HTERT RPE-1 (cell line): Measurements from ENCODE around the gene MYLK4.

Experiments used
- in situ Hi-C: fragments of 300-500 bp; cut with MboI; formaldehyde crosslinking; loops from 4 replicates; pipeline ENCODE4 v1.14.3; 2020; ENCODE audit warnings: low sequenced_read_pairs

MYLK4 gene

DNA sequence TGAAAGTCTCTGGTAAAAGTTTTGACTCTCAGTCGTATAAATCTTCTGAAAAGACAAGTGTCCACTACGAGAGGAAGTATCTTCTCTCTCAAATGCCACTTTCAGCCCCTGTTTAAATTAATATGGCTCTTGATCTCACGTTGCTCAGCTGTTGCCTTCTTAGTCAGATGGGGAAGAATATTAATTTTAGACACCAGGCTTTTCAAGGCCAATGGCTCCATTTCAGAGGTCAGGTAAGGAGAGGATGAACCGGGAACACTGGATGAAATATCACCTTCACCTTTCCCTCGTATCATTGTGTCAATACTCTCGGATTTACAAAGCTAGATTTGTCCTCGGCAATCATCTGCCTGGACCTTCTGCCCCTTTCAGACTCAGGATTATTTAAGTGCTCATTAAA lies at the start of gene MYLK4:
TSS of gene MYLK4 (minus strand) at position 91 of the 400 bp plus-strand sequence. CDS start 1,628 bp downstream, outside the sequence.
- in situ Hi-C loops: no loop called here

DNA sequence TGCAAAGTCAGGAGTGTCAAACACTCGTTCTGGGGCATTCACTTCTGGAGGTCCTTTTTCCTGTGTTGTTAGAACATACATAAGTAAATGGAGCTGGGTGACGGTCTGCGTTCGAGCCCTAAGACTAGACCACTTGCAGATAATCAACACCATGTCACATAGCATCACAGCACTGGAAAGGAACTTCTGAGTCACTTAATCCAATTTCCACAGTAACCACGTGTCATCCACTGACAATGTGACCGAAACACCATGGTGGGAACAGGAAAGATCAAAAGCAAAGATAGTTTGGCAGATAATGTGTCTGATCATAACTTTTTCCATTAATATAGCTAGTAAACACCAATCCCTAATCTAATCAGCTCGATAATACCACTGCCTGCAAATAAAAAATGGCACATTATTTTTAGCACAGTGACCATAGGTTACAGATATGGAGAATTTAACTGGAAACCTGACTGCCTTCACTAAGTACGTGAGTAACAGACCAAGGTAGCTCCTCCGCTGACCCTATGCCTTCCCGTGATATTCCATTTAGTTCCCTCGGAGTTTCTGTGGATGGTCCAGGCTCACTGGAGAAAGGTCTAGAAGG lies 49.3 kb upstream of the MYLK4 start:
- in situ Hi-C loops: no loop called here

DNA sequence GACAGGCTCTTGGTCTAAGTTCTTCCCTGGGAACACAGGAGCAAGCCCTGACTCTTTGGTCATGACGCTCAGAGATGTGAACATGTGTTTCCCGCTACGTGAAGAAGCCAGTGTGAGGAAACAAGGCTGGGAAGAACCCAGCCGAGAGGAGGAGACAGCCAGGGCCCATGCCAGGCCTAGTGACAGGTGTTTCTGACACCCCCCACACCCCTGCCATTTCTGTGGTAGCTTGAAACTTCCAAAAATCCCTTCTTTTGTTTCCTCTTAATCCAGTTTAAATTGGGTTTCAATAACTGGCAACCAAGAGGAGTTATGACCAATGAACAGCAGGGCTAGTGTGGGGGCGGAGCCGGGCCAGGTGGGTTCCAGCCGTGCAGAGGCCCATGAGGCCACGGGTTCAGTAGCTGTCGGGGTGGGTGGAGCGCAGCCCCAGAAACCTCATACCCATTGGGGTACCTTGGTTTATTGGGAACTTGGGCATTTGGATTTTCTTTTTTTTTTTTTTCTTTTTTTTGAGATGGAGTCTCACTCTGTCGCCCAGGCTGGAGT lies 47.9 kb upstream of the MYLK4 start:
- in situ Hi-C loops: no loop called here

DNA sequence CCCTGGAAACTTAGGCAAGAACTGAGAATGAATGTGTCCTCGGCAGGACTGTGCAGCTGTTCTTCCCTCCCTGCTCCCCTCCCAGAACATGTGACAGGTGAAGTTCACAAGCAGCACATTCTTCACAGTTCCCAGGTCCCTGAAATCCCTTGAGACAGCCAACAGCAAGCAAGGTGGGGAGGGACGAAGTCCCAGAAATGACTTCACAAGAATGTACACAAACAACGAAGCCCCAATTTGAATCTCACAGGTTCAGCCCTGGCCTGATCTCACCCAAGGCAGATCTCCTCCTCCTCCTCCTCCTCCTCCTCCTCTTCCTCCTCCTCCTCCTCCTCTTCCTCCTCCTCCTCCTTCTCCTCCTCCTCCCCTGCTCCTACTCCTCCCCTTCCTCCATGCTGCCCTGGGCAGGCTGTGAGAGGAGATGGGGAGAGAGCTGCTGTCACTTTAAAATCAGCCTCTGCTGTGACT lies 46.9 kb upstream of the MYLK4 start:
- in situ Hi-C loops: no loop called here

DNA sequence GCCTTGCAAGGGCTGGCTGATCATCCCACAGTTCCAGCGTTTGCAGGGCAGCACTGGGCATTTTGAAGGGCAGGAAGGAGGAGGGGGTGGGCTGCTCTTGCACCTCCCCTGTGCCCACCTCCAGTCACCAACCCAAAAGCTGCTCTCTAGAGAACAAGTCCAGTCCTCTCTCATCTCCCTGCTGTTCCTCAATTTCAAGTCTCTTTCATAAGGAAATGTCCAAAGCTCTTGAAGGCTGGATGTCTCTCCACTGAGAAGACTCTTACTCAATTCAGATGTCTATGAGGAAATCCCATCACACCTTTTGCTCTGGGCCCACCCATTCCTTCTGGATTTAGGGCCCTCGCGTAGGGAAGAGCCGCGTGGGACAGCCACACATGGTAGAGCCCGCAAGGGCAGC lies 46.1 kb upstream of the MYLK4 start:
- in situ Hi-C loops: no loop called here

DNA sequence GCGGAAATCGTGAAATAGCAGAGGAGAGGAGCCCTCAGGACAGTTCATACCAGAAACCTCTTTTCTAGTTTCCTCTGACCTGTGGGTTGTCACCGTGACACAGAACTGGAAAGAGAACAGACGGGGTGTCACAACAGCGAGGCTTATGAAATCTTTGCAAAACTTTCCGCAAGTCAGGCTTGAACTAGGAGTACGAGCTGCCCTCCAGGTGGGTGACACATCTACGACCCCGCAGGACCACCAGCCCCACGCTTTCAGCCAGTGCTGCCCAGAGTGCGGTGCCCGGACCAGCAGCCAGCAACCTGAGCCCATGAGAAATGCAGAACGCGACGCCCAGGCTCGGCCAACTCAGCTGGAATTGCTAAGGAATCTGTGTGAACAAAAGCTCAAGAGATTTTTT lies 45.2 kb upstream of the MYLK4 start:
- in situ Hi-C loops: no loop called here

DNA sequence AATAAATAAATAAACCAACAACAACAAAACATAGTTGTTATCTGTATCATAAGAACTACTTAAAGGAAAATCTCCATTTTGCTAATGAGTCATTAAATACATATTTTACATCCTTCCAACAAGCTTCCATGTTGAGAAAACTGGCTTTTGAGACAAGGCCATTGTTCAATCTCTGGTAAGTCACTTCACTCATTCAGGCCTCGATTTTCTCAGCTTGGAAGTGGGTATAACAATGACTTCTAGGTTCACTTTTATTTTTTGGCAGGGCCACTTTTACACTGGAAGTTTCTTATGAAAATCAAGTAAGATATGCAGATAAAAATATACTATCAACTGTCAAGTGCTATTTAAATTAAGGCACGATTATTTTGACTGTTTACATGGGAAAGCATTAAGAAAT lies 44.4 kb upstream of the MYLK4 start:
- in situ Hi-C loops: no loop called here

DNA sequence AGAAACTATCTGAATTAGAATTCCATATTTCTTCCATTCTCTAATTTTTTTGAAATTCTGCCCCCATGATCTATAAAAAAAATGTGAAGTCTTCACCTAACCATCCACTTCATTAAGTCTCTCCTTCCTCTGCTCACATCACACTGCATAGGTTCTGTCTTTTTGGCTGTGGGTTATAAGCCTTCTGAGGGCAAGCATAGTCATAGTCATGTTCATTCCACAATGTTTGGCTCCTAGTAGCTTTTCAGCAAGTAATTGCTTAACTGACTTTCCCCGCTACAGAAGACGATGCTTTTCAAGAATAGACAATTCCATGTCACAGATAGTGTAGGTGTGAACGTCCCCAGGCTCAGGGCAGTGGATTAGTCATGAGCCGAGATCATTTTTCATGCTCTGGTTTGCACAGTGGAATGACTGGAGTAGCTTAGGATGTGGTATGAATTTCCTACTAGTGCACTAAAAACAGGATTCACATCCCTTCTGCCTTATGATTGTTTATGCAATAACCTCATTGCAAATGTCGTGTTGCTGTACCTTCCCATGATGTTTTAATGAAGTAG lies 43.5 kb upstream of the MYLK4 start:
- in situ Hi-C loops: no loop called here

DNA sequence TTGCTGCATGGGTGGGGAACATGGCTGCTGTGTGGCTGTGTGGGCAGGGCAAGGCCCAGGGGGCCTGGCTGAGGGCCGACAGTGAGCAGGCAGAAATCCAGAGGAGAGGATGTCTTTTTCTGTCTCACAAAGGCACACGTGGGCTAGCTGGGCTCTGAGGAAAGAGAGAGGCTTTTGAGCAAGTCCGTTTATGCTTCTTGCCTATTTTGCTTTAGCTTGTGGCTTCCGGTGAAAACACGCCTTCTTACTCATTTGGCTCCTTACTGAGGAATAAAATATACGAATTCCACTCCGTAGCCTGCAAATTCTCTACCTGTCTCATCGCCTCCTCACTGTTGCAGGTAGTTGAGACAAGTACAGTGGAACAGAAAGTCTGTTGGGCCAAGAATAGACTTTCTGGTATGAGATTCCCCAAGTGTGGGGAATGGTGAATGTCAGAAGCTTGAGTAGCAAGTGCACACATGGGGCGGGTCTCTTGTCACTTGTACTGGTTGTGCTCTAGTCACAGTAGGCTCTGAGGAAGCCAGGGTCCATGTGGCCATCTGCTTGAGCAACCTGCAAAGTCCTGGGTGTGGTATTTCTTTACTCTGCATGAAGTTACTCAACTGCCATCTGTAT lies 42.9 kb upstream of the MYLK4 start:
- in situ Hi-C loops: no loop called here

DNA sequence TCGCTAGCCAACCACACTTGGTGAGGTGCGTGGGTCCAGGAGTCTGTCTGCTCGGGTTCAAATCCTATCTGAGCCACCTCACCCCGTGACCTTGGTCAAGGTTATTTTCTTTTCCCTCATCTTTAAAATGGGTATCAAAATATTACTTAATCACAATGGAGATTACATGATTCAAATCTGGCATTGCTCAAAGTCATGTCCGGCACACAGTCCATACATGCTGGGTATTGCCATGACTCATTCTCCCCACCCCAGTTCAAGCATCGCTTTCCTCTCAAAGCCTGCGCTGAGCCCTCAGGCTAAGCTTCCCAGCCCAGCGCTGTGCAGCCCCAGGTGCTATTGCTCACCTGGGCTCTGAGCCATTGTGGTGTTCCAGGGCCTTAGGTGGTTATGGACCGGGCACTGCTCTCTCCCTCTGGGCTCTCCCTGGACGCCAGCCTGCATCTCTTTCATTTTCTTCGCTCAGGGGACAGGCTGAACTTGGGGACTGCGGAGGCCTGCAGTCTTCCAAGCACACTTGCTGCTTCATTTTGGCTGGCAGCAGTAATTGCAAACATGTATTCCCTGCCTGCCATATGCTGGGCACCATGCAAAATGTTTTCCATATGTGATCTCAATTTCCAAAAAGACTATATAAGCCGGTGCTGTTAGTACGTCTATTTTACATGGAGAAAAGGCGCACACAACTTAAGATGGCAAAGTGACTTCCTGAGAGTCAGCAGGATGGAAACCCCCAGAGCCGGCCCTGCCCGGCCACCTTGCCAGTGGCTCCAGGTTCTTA lies 41.8 kb upstream of the MYLK4 start:
- in situ Hi-C loops: no loop called here

DNA sequence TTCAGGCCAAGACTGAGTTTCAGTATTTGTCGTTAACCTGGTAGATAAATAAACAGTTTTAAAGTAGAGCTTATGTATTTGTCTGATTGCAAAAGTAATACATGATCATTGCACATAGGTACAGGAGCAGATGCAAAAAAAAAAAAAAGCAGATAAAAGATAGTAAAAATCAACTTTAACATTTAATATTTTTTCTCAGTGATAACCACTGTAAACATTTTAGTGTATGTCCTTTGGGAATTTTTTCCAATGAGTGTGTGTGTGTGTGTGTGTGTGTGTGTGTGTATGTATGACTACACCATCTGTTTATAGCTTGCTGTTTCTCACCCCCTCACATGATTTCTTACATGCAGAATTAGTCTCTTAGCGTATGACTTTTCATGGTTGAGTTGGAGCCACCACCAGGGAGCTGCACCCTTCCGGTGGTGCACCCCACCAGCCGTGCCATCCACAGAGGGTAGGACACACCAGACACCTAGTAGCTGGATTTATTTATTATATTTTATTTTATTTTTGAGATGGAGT lies 40.8 kb upstream of the MYLK4 start:
- in situ Hi-C loops: no loop called here

DNA sequence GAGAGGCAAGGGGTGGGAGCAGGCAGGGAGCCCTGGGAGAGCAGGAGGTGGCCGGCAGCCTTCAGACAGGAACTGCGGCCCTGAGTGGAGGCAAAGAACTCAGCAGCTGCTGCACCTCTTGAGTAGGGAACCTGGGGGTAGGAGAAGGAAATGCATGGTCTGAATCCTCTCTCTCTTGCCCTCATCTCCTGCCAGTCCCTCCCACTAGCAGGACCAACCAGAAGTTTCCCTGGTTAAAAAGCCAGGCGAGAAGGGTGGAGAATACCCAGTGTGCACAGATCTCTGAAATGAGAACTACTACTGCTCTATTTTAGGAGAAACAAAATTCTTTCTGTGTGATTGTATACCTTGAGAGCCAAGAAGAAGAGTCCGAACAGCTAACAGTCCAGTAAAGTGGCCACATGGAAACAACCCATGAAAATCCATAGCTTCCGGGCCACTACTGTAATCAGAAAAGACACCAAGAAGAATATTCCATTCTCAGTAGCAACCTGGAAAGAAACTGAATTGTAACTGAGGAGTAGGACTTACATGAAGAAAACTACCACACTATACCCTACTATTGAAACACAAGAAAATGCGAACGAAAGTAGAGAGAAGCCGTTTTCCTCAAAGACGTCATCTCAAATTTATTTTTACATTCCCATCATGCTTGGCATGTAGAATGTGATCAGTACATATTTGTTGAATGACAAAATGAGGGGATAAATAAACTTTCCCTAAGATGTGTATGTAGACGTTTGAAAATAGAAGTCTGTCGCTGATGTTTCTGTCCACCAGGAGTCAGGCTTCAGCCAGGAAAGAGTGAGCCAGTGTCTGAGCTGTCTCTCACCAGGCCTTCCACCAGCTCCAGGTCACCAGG lies 40.1 kb upstream of the MYLK4 start:
- in situ Hi-C loops: no loop called here

DNA sequence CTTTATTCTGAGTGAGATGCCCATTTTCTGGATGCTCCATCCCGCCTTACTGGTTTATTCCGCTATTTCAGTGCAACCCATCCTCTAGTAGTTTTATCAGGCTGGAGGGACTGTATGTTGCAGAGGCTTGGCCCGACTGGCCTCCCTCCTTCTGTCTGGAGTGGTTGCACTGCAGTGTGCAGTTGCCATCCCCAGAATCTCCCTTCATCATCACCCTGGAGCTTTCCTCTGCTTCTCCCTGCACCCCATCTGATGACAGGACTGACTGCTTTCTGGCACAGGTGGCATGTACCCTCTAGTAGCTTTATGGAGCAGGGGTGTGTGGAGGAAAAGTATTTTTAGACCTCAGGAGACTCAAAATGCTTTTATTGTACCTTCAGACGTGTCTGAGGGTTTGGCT lies 35.5 kb upstream of the MYLK4 start:
- in situ Hi-C loops: no loop called here

DNA sequence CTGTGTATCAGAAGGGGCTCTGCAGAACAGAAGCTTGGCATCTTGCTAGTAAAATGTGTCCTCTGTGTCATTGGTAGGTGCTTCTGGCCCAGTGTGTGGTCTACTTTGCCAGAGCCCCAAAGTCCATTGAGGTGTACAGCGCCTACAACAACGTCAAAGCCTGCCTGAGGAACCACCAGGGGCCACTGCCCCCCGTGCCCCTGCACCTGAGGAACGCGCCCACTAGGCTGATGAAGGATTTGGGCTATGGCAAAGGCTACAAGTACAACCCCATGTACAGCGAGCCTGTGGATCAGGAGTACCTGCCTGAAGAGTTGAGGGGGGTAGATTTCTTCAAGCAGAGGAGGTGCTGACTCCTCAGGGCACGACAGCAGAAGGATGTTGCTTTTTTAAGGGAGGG lies 34.2 kb upstream of the MYLK4 start:
- in situ Hi-C loops: no loop called here

DNA sequence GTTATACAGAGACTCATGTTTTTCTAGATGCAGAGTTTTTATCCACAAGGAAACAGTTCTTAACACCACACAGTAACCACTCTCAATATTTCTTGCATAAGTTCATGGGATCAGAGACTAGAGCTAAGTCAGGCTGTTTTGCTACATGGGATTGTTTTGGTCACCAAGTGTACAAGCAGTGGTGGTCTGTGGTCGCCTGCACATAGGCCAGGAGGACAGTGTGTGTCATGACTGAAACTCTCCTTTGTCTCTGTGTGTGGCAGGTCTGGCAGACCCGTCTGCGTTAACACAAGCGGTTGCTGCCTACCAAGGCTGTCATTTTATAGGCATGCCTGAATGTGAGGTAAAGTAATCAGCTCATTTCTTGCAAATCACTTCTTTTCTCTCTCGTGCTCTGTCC lies 33.3 kb upstream of the MYLK4 start:
- in situ Hi-C loops: no loop called here

DNA sequence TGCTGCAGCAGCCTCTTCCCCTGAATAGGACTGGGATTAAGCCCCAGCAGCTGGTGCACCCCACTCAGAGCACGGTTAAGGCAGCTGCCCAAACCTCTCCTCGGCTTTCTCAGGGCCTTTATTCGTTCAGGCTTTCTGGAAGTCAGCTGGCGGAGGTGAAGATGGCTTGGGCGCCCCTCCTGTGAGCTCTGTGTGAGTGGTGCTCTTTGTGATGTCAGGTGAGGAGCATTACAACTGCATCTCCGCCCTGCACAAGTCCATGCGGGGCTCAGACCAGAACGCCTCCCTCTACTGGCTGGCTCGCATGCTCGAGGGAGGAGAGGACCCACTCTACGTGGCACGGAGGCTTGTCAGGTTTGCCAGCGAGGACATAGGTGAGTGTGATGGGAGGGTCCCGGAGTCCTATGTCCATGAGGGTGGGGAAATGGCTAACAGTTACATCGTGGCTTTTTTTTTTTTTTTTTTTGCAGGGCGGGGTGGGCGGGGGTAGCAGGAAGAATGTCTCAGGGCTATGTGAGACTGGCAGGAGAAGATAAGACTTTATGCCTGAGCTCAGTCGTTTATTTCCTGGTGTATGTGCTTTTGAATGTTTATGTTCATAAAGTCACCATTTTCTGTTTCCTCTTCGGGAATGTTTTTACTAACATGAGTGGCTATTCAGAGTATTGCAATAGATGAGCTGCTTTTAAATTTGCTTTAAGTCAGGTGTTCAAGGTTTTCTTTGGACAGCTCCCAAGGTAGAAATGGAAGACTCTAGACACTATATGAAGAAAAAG lies 32.7 kb upstream of the MYLK4 start:
- in situ Hi-C loops: no loop called here

DNA sequence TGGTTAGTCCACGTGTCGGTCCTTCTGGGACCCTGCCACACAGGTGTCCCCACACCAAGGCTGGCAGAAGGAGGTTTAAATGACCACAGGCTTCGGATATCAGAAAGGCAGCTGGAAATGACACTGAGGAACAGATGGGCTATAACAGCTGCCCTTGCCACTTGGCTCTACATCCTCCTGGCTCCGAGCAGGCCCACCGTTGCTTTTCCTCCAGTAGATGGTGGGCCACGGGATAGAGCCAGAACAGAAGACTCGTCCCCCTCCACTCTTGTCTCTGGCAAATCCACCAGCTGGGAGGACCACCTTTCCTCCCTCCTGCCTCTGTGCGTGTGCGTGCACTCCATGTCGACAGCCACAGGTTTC lies 32.1 kb upstream of the MYLK4 start:
- in situ Hi-C loops: no loop called here

DNA sequence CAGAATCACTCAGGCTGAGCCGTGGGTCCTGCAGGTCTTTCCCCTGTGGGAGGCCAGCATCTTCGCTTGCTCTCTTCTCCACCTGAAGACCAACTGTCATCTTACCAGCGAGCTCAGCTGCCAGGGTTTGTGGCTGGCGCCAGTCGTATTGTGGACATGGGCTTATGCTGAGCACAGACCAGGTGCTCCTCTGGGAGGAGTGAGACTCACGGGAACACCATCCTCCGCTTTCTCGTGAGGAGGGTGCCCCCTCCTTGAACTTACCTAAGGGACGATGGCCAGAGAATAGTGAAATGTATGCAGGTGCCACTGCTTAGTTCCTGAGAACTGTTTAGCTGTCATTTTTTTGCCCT lies 31.6 kb upstream of the MYLK4 start:
- in situ Hi-C loops: no loop called here

DNA sequence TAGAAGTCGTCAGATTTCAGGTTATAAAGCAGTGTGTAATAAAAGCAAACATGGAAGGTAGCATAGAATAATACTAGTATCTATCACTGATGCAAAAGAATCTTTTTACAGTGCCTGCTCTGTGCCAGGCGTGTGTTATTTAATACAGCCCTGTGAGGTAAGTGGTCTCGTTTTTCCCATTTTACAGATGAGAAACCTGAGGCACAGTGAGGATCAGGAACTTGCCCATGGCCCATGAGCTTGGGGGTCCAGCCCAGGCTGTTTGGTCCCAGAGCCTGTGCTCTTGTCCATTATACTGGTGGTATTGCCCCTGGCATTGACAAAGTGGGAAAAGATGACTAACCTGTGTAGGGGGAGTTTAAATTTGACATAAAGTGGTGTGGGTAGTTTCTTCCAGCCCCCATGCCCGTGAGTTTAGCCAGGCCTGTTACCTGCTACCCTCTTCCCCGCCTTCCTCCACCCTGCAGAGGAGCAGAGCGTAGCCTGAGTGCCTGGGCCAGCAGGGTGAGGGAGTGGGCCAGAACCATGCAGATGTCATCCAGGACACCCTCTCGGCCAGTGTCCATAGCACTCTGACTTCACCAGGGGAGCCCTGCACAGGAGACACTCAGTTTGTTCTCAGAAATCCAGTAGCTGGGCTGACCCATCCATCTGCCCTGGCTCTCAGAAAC lies 31.1 kb upstream of the MYLK4 start:
- in situ Hi-C loops: no loop called here
